LHCN-M2 (cell line): ENCODE measurements around the gene PTPRC. TPM values are rescaled to one million over a fixed set of nuclear protein-coding genes. Genes with fewer than 3 reads are reported as not detected.

Source experiments
- DNase-seq: peaks from one replicate; pipeline ENCODE4 v3.0.0-alpha.2; 2012; ENCODE audit warnings: low read depth
- total RNA-seq: library from RNA; depleted of rRNA; stranded (reverse); fragments of >200 nt; gene quantifications from 2 replicates; pipeline ENCODE4 v1.2.3, GENCODE V29; 2014

Gene PTPRC
- total RNA-seq, 1 experiment from 2014 or later, result 0.23 TPM

- peak; percentile 35 for DNase-seq
Observed at GRCh38 chr1:198756470-198756869, 117.6 kb downstream of the PTPRC start.

- no peak for DNase-seq
Observed at GRCh38 chr1:198761859-198762616, 123.2 kb downstream of the PTPRC start.

- DNase-seq, result peak; percentile 64
Observed at GRCh38 chr1:198763298-198763714, 124.5 kb downstream of the PTPRC start.

GRCh38 chr1:198764748-198765147, 125.9 kb downstream of the PTPRC start:
- DNase-seq, result no peak

GRCh38 chr1:198765416-198765815, 126.6 kb downstream of the PTPRC start:
- no peak for DNase-seq

- DNase-seq, result peak; percentile 67
Observed at GRCh38 chr1:198771563-198772153, 132.8 kb downstream of the PTPRC start.

GRCh38 chr1:198772626-198773025, 133.8 kb downstream of the PTPRC start:
- DNase-seq, result no peak

- DNase-seq, result no peak
Observed at GRCh38 chr1:198773030-198773429, 134.2 kb downstream of the PTPRC start.

- no peak for DNase-seq
Observed at GRCh38 chr1:198773523-198773922, 134.7 kb downstream of the PTPRC start.

GRCh38 chr1:198774421-198774820, 135.6 kb downstream of the PTPRC start:
- no peak for DNase-seq

GRCh38 chr1:198775606-198776005, 136.8 kb downstream of the PTPRC start:
- DNase-seq, result peak; percentile 79

GRCh38 chr1:198776602-198777029, 137.8 kb downstream of the PTPRC start:
- DNase-seq, result peak; percentile 100

GRCh38 chr1:198778049-198778448, 139.2 kb downstream of the PTPRC start:
- no peak for DNase-seq

- DNase-seq, result peak; percentile 72
Observed at GRCh38 chr1:198780376-198780775, 141.5 kb downstream of the PTPRC start.

GRCh38 chr1:198788561-198789064, 149.8 kb downstream of the PTPRC start:
- DNase-seq, result peak; percentile 88

- no peak for DNase-seq
Observed at GRCh38 chr1:198793714-198794113, 154.9 kb downstream of the PTPRC start.

GRCh38 chr1:198794498-198794897, 155.7 kb downstream of the PTPRC start:
- DNase-seq, result peak; percentile 77

GRCh38 chr1:198797656-198798055, 158.8 kb downstream of the PTPRC start:
- DNase-seq, result no peak

- no peak for DNase-seq
Observed at GRCh38 chr1:198798923-198799386, 160.1 kb downstream of the PTPRC start.

- DNase-seq, result no peak
Observed at GRCh38 chr1:198805498-198806151, 166.8 kb downstream of the PTPRC start.

- DNase-seq, result no peak
Observed at GRCh38 chr1:198806861-198807260, 168.0 kb downstream of the PTPRC start.
